DND-41 (cell line): ENCODE results near the gene SRPK2.
A peak's percentile ranks its signal among the peaks of the same experiment; 100 is the strongest.

Experiments
- ATAC-seq: fragments of 200-7000 bp; cut with Tn5 transposase; 3 replicates; pipeline ENCODE4 v1.9.1; 2021; ENCODE audit warnings: low read depth; ENCODE audit not compliant: insufficient read depth
- DNase-seq: peaks from one replicate; pipeline ENCODE4 v3.0.0-alpha.2; 2020
- H2AFZ ChIP-seq: 2 replicates; pipeline ENCODE4 v1.6.0; 2012; ENCODE audit warnings: low read depth, low read length
- H3K27ac ChIP-seq: 2 replicates; pipeline ENCODE4 v1.5.1; 2012; ENCODE audit warnings: low read length, inconsistent platforms
- H3K27me3 ChIP-seq: fragments of 200-600 bp; sonication (generic); 2 replicates; pipeline ENCODE4 v1.6.0; 2012; ENCODE audit warnings: low read length, mild to moderate bottlenecking, inconsistent platforms; ENCODE audit not compliant: insufficient read depth, poor library complexity
- H3K36me3 ChIP-seq: 2 replicates; pipeline ENCODE4 v1.5.1; 2012; ENCODE audit warnings: low read length, inconsistent platforms; ENCODE audit not compliant: insufficient read depth
- H3K4me1 ChIP-seq: 2 replicates; pipeline ENCODE4 v1.5.1; 2012; ENCODE audit warnings: mild to moderate bottlenecking, low read length; ENCODE audit not compliant: insufficient read depth
- H3K4me2 ChIP-seq: 2 replicates; pipeline ENCODE4 v1.6.0; 2012; ENCODE audit warnings: mild to moderate bottlenecking, moderate library complexity, low read length, inconsistent platforms; ENCODE audit not compliant: insufficient read depth
- H3K4me3 ChIP-seq, 2 experiments: fragments of 200-600 bp in 1 of 2; shearing (Covaris generic) in 1 of 2; 2 replicates each; pipeline ENCODE4 v1.5.1; 2012 to 2016; ENCODE audit warnings: inconsistent platforms in 2 of 2, low read length in 2 of 2, mild to moderate bottlenecking in 2 of 2, low read depth in 1 of 2, moderate library complexity in 1 of 2
- H3K79me2 ChIP-seq: 2 replicates; pipeline ENCODE4 v1.6.0; 2012; ENCODE audit warnings: low read length, inconsistent platforms; ENCODE audit not compliant: insufficient read depth
- H3K9ac ChIP-seq: 2 replicates; pipeline ENCODE4 v1.6.0; 2012; ENCODE audit warnings: low read depth, mild to moderate bottlenecking, inconsistent platforms, low read length, moderate library complexity
- H3K9me3 ChIP-seq: 2 replicates; pipeline ENCODE4 v1.5.1; 2012; ENCODE audit warnings: low read length, moderate library complexity, mild to moderate bottlenecking, inconsistent platforms; ENCODE audit not compliant: insufficient read depth, severe bottlenecking
- H4K20me1 ChIP-seq: 2 replicates; pipeline ENCODE4 v1.6.0; 2012; ENCODE audit warnings: low read length; ENCODE audit not compliant: insufficient read depth
- EZH2 ChIP-seq: IDR thresholded peaks from 3 replicates; pipeline ENCODE4 v1.6.1; 2012; ENCODE audit warnings: borderline replicate concordance, low read depth, mild to moderate bottlenecking, moderate library complexity, low read length, inconsistent platforms; ENCODE audit not compliant: severe bottlenecking
- TF ChIP-seq, protein P1 (sequence below): IDR thresholded peaks from 2 replicates; pipeline ENCODE4 v1.5.1; 2012; ENCODE audit warnings: borderline replicate concordance, low read length, moderate library complexity, mild to moderate bottlenecking; ENCODE audit not compliant: poor library complexity, severe bottlenecking; ENCODE audit errors: extremely low read depth

Gene SRPK2

GRCh38 chr7:105122619-105123018, 266.1 kb downstream of the SRPK2 start:
- H3K4me2 ChIP-seq = no peak overlapping the region
- TF ChIP-seq, protein P1, sequence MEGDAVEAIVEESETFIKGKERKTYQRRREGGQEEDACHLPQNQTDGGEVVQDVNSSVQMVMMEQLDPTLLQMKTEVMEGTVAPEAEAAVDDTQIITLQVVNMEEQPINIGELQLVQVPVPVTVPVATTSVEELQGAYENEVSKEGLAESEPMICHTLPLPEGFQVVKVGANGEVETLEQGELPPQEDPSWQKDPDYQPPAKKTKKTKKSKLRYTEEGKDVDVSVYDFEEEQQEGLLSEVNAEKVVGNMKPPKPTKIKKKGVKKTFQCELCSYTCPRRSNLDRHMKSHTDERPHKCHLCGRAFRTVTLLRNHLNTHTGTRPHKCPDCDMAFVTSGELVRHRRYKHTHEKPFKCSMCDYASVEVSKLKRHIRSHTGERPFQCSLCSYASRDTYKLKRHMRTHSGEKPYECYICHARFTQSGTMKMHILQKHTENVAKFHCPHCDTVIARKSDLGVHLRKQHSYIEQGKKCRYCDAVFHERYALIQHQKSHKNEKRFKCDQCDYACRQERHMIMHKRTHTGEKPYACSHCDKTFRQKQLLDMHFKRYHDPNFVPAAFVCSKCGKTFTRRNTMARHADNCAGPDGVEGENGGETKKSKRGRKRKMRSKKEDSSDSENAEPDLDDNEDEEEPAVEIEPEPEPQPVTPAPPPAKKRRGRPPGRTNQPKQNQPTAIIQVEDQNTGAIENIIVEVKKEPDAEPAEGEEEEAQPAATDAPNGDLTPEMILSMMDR = no peak
- TF ChIP-seq EZH2 = no peak
- ATAC-seq = no peak

DNA sequence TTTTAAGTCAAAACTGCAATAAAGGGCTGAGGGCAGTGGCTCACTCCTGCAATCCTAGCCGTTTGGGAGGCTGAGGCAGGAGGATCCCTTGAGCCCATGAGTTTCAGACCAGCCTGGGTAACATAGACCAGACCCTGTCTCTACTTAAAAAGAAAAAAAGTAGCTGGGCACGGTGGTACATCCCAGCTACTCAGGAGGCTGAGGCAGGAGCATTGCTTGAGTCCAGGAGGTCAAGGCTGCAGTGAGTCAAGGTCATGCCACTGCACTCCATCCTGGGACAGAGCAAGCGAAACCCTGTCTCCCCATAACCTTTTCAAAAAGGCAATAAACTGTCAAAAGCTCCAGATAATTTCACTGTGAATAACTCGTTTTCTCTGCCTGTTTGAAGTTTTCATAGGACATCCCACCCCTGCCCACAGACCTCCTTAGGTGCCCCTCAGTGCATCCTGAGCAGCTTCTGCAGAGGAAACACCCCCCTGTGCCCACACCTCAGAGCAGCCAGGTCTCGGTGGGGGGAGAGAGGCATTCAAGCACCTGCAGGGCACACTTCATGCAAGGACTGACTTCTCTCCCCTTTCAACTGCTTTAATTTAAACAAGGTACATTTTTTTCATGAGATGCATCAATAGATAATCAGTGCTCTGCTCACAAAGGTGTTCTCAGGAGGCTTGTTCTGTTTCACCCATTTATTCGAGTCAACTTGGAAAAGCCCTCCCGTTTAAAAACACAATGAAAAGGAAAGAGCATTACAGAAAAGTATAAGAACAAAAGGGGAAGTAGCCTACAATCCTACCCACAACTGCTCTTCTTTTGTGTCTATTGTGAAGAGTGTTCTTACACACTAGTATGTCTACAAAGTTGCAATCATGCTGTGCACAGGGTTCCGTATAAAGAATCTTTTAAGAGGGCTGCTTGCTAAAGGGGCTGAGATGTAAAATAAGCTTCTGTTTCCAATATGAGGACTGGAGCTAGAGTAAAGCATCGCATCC, 269.8 kb downstream of the SRPK2 start:
- TF ChIP-seq, protein P1 = no peak
- TF ChIP-seq EZH2 = no peak
- Histone ChIP-seq H3K9ac (no peak overlapping the region), H3K36me3 (peaks cover 100% of the 10 kb centered on the region), H3K4me1 (no peaks in the 10 kb centered on the region), H3K4me3 (no peak overlapping the region), H3K9me3 (no peaks in the 10 kb centered on the region), H3K79me2 (peaks cover 78% of the 10 kb centered on the region), H3K27me3 (no peaks in the 10 kb centered on the region), H3K27ac (no peak overlapping the region), H3K4me2 (no peak overlapping the region), H4K20me1 (peaks cover 23% of the 10 kb centered on the region; the same call in 1 of the 2 replicates), H2AFZ (no peak overlapping the region)
- no peak for DNase-seq
- ATAC-seq = peak; percentile 35; the same call in 1 of the 3 replicates

More at GRCh38 chr7:105122619-105123018, 266.1 kb downstream of the SRPK2 start:
- no peaks in the 10 kb centered on the region for H3K27me3 ChIP-seq
- no peaks in the 10 kb centered on the region for H3K4me1 ChIP-seq
- peaks cover 46% of the 10 kb centered on the region for H4K20me1 ChIP-seq
- peaks cover 88% of the 10 kb centered on the region for H3K79me2 ChIP-seq
- no peak for DNase-seq
- H2AFZ ChIP-seq = no peak overlapping the region
- no peak overlapping the region for H3K9ac ChIP-seq
- no peak overlapping the region for H3K27ac ChIP-seq
- peaks cover 99% of the 10 kb centered on the region for H3K36me3 ChIP-seq
- no peaks in the 10 kb centered on the region for H3K9me3 ChIP-seq
- H3K4me3 ChIP-seq = no peak overlapping the region

GRCh38 chr7:105112440-105113418, 276.0 kb downstream of the SRPK2 start:
- H2AFZ ChIP-seq = no peak overlapping the region
- H3K27ac ChIP-seq = peak overlapping the region; percentile 21
- no peaks in the 10 kb centered on the region for H3K9me3 ChIP-seq
- H3K36me3 ChIP-seq = peaks cover 100% of the 10 kb centered on the region
- no peak for DNase-seq
- no peaks in the 10 kb centered on the region for H3K4me1 ChIP-seq
- TF ChIP-seq, protein P1 = no peak
- no peak for TF ChIP-seq EZH2
- H3K79me2 ChIP-seq = peaks cover 73% of the 10 kb centered on the region
- H3K9ac ChIP-seq = no peak overlapping the region
- peaks cover 35% of the 10 kb centered on the region for H4K20me1 ChIP-seq
- H3K4me2 ChIP-seq = no peak overlapping the region
- no peak overlapping the region for H3K4me3 ChIP-seq
- H3K27me3 ChIP-seq = no peaks in the 10 kb centered on the region
- peak; percentile 34 for ATAC-seq
